Common myeloid progenitor, CD34-positive (primary cell): ENCODE data around the gene PSIP1.

Experiments used
- CTCF ChIA-PET: fragments of 350-600 bp; sonication (Branson Sonifier 250); formaldehyde crosslinking; loops from one replicate; lab custom pipeline; 2021; ENCODE audit warnings: antibody characterized with exemption; lab: Charles Lee
- POLR2A ChIA-PET: fragments of 350-600 bp; sonication (Branson Sonifier 250); formaldehyde crosslinking; loops from one replicate; lab custom pipeline; 2021; ENCODE audit warnings: antibody characterized with exemption; lab: Charles Lee
- DNase-seq, 3 donors: peaks; one replicate each; pipeline versions ENCODE4 v3.0.0 to v3.0.0-alpha.2; 2013
- H3K27ac ChIP-seq, 2 experiments: 1 replicate in 1 of 2; 2 replicates in 1 of 2; pipeline ENCODE4 v1.7.0; 2013; ENCODE audit warnings: inconsistent platforms in 2 of 2, low read length in 2 of 2, mild to moderate bottlenecking in 2 of 2, low read depth in 1 of 2, moderate library complexity in 1 of 2; ENCODE audit not compliant: severe bottlenecking in 2 of 2, insufficient read depth in 1 of 2, poor library complexity in 1 of 2
- H3K27me3 ChIP-seq, 5 experiments: replicated peaks in 2 of 5; 1 replicate in 3 of 5; 2 replicates in 2 of 5; pipeline versions ENCODE4 v1.6.1 to v1.7.0; 2013; ENCODE audit warnings: low read length in 4 of 5, mild to moderate bottlenecking in 2 of 5, moderate library complexity in 2 of 5, inconsistent platforms in 1 of 5; ENCODE audit not compliant: insufficient read depth in 5 of 5, control insufficient read depth in 4 of 5
- H3K36me3 ChIP-seq, 4 experiments: 1 replicate in 2 of 4; 2 replicates in 2 of 4; pipeline versions ENCODE4 v1.6.1 to v1.7.0; 2013; ENCODE audit warnings: low read length in 3 of 4, control low read depth in 1 of 4, mild to moderate bottlenecking in 1 of 4; ENCODE audit not compliant: control insufficient read depth in 4 of 4, insufficient read depth in 4 of 4
- H3K4me1 ChIP-seq, 4 experiments: 1 replicate in 3 of 4; 2 replicates in 1 of 4; pipeline versions ENCODE4 v1.6.1 to v1.7.1; 2013; ENCODE audit warnings: low read length in 3 of 4, mild to moderate bottlenecking in 3 of 4, control low read depth in 1 of 4, inconsistent platforms in 1 of 4, moderate library complexity in 1 of 4; ENCODE audit not compliant: control insufficient read depth in 4 of 4, insufficient read depth in 4 of 4; ENCODE audit errors: control extremely low read depth in 1 of 4
- H3K4me3 ChIP-seq, 7 experiments: 1 replicate in 4 of 7; 2 replicates in 3 of 7; pipeline versions ENCODE4 v1.5.1 to v1.7.0; 2013; ENCODE audit warnings: mild to moderate bottlenecking in 7 of 7, low read length in 6 of 7, moderate library complexity in 6 of 7, inconsistent platforms in 2 of 7, low read depth in 2 of 7, control low read depth in 1 of 7; ENCODE audit not compliant: insufficient read depth in 4 of 7, control insufficient read depth in 1 of 7; ENCODE audit errors: extremely low read depth in 1 of 7
- H3K9me3 ChIP-seq, 5 experiments: 1 replicate in 4 of 5; 2 replicates in 1 of 5; pipeline versions ENCODE4 v1.6.1 to v1.7.1; 2013; ENCODE audit warnings: low read length in 4 of 5, mild to moderate bottlenecking in 2 of 5, inconsistent platforms in 1 of 5, low read depth in 1 of 5, moderate library complexity in 1 of 5; ENCODE audit not compliant: control insufficient read depth in 4 of 5, insufficient read depth in 2 of 5; ENCODE audit errors: control extremely low read depth in 1 of 5
- WGBS: methylation state at CpG from one replicate; pipeline ENCODE4 v1.1.5; 2013; ENCODE audit not compliant: insufficient coverage; 5-methylcytosine and 5-hydroxymethylcytosine counted together

PSIP1 gene

DNA sequence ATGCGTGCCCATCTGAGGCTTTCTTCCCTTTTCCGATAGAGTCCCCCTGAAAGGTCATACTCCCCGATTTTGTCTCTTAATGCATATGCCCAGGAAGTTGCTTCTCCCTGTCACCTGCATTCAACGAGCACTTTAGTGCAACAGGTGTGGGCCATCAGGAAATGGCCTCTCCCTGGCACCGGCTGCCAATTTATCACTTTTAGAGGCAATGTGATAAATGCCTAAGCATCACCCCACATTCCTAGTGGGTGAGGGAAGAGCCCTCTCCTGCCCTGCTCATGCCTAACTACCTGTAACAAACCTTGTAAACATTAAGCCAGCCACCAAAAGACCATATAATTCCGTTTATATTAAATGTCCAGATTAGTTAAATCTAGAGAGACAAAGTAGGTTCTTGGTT is 89.2 kb downstream of the PSIP1 start:
- H3K36me3 ChIP-seq, result peaks cover 3 to 17% (median 16%) of the 10 kb centered on the region in 4 experiments
- ChIA-PET POLR2A (no interaction called here), CTCF (interaction anchor here (2.0 kb wide), 1 partner anchor 209 kb away, joined by 10 read pairs; no protein-coding TSS in a partner anchor)
- no peaks in the 10 kb centered on the region for H3K9me3 ChIP-seq
- DNase-seq, result no peak
- H3K4me3 ChIP-seq, result no peak overlapping the region
- no peaks in the 10 kb centered on the region for H3K27me3 ChIP-seq
- no peak overlapping the region for H3K27ac ChIP-seq
- peaks cover 6 to 20% (median 14%) of the 10 kb centered on the region in 4 experiments for H3K4me1 ChIP-seq
- WGBS, result 92% methylated on average over 4 of the region's 6 CpGs

DNA sequence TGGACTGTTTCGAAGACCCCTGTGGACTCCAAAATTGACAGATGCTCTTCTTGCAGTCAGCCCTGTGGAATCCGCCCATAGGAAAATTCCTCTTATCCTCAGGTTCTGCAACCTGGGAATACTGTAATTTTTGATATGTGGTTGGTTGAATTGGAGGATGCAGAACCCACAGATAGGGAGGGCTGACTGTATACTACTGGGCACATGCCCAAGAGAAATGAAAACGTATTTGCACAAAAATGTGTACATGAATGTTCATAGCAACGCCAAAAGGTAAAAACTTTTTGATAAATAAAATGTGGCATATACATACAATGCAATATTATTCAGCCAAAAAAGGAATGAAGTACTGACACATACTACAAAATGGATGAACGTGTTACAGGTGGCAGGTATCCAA is 90.0 kb downstream of the PSIP1 start:
- Histone ChIP-seq H3K27ac (no peak overlapping the region), H3K4me1 (peaks cover 6 to 20% (median 14%) of the 10 kb centered on the region in 4 experiments), H3K27me3 (no peaks in the 10 kb centered on the region), H3K9me3 (no peaks in the 10 kb centered on the region), H3K4me3 (no peak overlapping the region), H3K36me3 (peaks cover 0 to 12% (median 11%) of the 10 kb centered on the region in 4 experiments)
- POLR2A ChIA-PET, result no interaction called here
- WGBS, result 96% methylated on average over 3 of the region's 5 CpGs
- CTCF ChIA-PET, result no interaction called here
- DNase-seq, result no peak

DNA sequence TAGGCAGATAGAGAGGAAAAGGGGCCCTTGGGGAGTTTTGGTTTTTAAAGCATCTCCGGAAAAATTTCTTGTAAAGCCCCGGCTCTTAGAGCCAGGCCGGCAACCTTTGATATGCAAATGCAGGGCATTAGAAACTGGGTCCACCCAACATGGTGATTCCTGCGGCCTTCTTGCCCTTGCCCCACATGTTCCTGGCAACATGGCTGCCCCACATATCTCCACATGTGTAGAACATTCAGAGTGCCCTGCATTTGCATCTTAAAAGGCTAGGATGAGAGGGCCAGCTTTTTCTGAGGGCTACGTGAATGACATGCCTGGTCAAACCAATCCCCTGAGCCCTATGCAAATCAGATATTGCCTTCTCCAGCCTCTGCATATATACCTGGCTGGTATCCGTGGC is 93.1 kb downstream of the PSIP1 start:
- POLR2A ChIA-PET, result no interaction called here
- no peak for DNase-seq
- Histone ChIP-seq H3K27ac (no peak overlapping the region), H3K9me3 (no peaks in the 10 kb centered on the region), H3K27me3 (no peaks in the 10 kb centered on the region), H3K36me3 (no peaks in the 10 kb centered on the region), H3K4me3 (no peak overlapping the region), H3K4me1 (peaks cover 2 to 8% (median 5%) of the 10 kb centered on the region in 4 experiments)
- CTCF ChIA-PET, result interaction anchor here (1.0 to 7.4 kb wide), 8 partner anchors 12 to 207 kb away, joined by 3 to 85 read pairs (median 4); no protein-coding TSS in a partner anchor
- WGBS, result 99% methylated on average over 6 of the region's 6 CpGs

DNA sequence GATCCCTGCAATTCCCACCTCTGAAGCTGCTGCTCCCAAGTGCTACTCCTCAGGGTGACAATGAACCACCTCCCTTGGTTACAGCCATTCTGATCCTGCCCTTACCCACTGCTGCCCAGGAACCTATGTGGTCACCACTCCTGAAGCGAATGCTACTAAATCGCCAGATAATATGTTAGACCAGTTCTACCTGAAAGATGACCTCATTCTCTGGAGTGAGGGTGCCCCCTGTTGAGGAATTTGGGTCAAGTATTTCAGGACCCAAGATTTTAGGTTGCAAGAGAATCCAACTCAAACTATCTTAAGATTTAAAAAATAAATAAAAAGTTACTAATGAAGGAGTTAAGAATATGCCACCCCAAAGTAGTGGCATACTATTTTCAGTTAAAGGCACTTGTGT is 93.9 kb downstream of the PSIP1 start:
- POLR2A ChIA-PET, result interaction anchor here (0.5 kb wide), 1 partner anchor 86 kb away, joined by 3 read pairs; no protein-coding TSS in a partner anchor
- DNase-seq, result peak; percentile 59 to 82 (median 76)
- H3K27ac ChIP-seq, result no peak overlapping the region
- H3K4me3 ChIP-seq, result no peak overlapping the region
- no peaks in the 10 kb centered on the region for H3K9me3 ChIP-seq
- H3K36me3 ChIP-seq, result no peaks in the 10 kb centered on the region
- CTCF ChIA-PET, result interaction anchor here (0.7 to 7.4 kb wide), 16 partner anchors 12 to 212 kb away, joined by 3 to 85 read pairs (median 4); no protein-coding TSS in a partner anchor
- WGBS, result 40% methylated on average over 1 of the region's 2 CpGs
- H3K4me1 ChIP-seq, result peaks cover 0 to 3% (median under 1%) of the 10 kb centered on the region in 4 experiments
- no peaks in the 10 kb centered on the region for H3K27me3 ChIP-seq
